GM23338 (cell line): Measurements from ENCODE around the gene UCN3. TPM values are rescaled to one million over a fixed set of nuclear protein-coding genes. Genes with fewer than 3 reads are reported as not detected.

ENCODE experiments used
- ATAC-seq: fragments of 200-7000 bp; cut with Tn5 transposase; 3 replicates; pipeline ENCODE4 v1.9.1; 2020
- DNase-seq: peaks from one replicate; pipeline ENCODE4 v3.0.0-alpha.2; 2015; ENCODE audit warnings: low spot score
- H2AFZ ChIP-seq: fragments of 200-600 bp; sonication (generic); 2 replicates; pipeline ENCODE4 v1.8.0; 2016; ENCODE audit warnings: antibody characterized with exemption, mild to moderate bottlenecking, moderate library complexity
- H3F3A ChIP-seq: fragments of 200-600 bp; sonication (generic); replicated peaks from 2 replicates; pipeline ENCODE4 v1.8.0; 2017; ENCODE audit warnings: antibody characterized with exemption, mixed run types, low read depth
- H3K27ac ChIP-seq: fragments of 200-600 bp; sonication (generic); 2 replicates; pipeline ENCODE4 v1.6.1; 2016; ENCODE audit warnings: low read depth
- H3K27me3 ChIP-seq: fragments of 200-600 bp; sonication (generic); 2 replicates; pipeline ENCODE4 v1.8.0; 2016; ENCODE audit warnings: mild to moderate bottlenecking, mixed run types, moderate library complexity; ENCODE audit not compliant: insufficient read depth
- H3K36me3 ChIP-seq: fragments of 200-600 bp; sonication (generic); 2 replicates; pipeline ENCODE4 v1.8.0; 2016; ENCODE audit warnings: mild to moderate bottlenecking; ENCODE audit not compliant: insufficient read depth
- H3K4me1 ChIP-seq: fragments of 200-600 bp; sonication (generic); 2 replicates; pipeline ENCODE4 v1.8.0; 2016; ENCODE audit warnings: mild to moderate bottlenecking, moderate library complexity; ENCODE audit not compliant: insufficient read depth
- H3K4me2 ChIP-seq: fragments of 200-600 bp; sonication (generic); 2 replicates; pipeline ENCODE4 v1.7.1; 2017; ENCODE audit warnings: mixed run types
- H3K4me3 ChIP-seq: fragments of 200-600 bp; sonication (generic); 2 replicates; pipeline ENCODE4 v1.6.1; 2016; ENCODE audit warnings: mixed run types
- H3K79me2 ChIP-seq: fragments of 200-600 bp; sonication (generic); replicated peaks from 2 replicates; pipeline ENCODE4 v1.8.0; 2017; ENCODE audit warnings: mild to moderate bottlenecking; ENCODE audit not compliant: insufficient read depth
- H3K9me2 ChIP-seq: fragments of 200-600 bp; sonication (generic); 2 replicates; pipeline ENCODE4 v1.8.0; 2017; ENCODE audit not compliant: insufficient read depth
- H4K20me1 ChIP-seq: fragments of 200-600 bp; sonication (generic); replicated peaks from 2 replicates; pipeline ENCODE4 v1.8.0; 2017; ENCODE audit warnings: mild to moderate bottlenecking; ENCODE audit not compliant: insufficient read depth
- H3K27ac Mint-ChIP-seq: 2 replicates; pipeline ENCODE4 v1.8.0; 2020; ENCODE audit warnings: inconsistent platforms, mild to moderate bottlenecking, moderate library complexity, mixed read lengths
- H3K27me3 Mint-ChIP-seq: 3 replicates; pipeline ENCODE4 v1.8.0; 2022; ENCODE audit warnings: low read depth, mild to moderate bottlenecking, moderate library complexity, mixed read lengths, inconsistent platforms; ENCODE audit not compliant: insufficient read depth, poor library complexity
- H3K36me3 Mint-ChIP-seq: 3 replicates; pipeline ENCODE4 v1.8.0; 2021; ENCODE audit warnings: low read depth, mild to moderate bottlenecking, inconsistent platforms, moderate library complexity, mixed read lengths
- H3K4me1 Mint-ChIP-seq: 3 replicates; pipeline ENCODE4 v1.8.0; 2020; ENCODE audit warnings: mild to moderate bottlenecking, inconsistent platforms, mixed read lengths
- H3K4me3 Mint-ChIP-seq: 3 replicates; pipeline ENCODE4 v1.8.0; 2021; ENCODE audit warnings: moderate library complexity, mild to moderate bottlenecking, inconsistent platforms, mixed read lengths
- H3K9me3 Mint-ChIP-seq: 3 replicates; pipeline ENCODE4 v1.8.0; 2020; ENCODE audit warnings: moderate library complexity, mild to moderate bottlenecking, inconsistent platforms, mixed read lengths
- CREB1 ChIP-seq: fragments of 250-450 bp; sonication (Bioruptor Pico); IDR thresholded peaks from 2 replicates; pipeline ENCODE4 v1.5.0; 2020; ENCODE audit warnings: low read depth, mild to moderate bottlenecking, moderate library complexity
- ETS1 ChIP-seq: IDR thresholded peaks from 2 replicates; pipeline ENCODE4 v1.6.1; 2016; ENCODE audit warnings: antibody characterized with exemption
- EZH2 ChIP-seq: fragments of 200-600 bp; sonication (generic); IDR thresholded peaks from one replicate; pipeline ENCODE4 v1.8.0; 2017; ENCODE audit warnings: antibody characterized with exemption, mild to moderate bottlenecking, low read depth; ENCODE audit not compliant: unreplicated experiment
- EZH2phosphoT487 ChIP-seq: fragments of 200-600 bp; sonication (generic); IDR thresholded peaks from one replicate; pipeline ENCODE4 v1.8.1; 2018; ENCODE audit warnings: antibody characterized with exemption; ENCODE audit not compliant: unreplicated experiment
- JUNB ChIP-seq: IDR thresholded peaks from one replicate; pipeline ENCODE4 v1.6.1; 2016; ENCODE audit warnings: antibody characterized with exemption; ENCODE audit not compliant: unreplicated experiment
- NANOG ChIP-seq: IDR thresholded peaks from 2 replicates; pipeline ENCODE4 v1.6.1; 2016; ENCODE audit warnings: antibody characterized with exemption, borderline replicate concordance
- POLR2AphosphoS5 ChIP-seq: IDR thresholded peaks from 2 replicates; pipeline ENCODE4 v1.6.1; 2016; ENCODE audit warnings: antibody characterized with exemption, low read depth
- REST ChIP-seq: IDR thresholded peaks from one replicate; pipeline ENCODE4 v1.6.1; 2018; ENCODE audit warnings: antibody characterized with exemption; ENCODE audit not compliant: unreplicated experiment
- STAT1 ChIP-seq: IDR thresholded peaks from one replicate; pipeline ENCODE4 v1.6.1; 2016; ENCODE audit warnings: antibody characterized with exemption; ENCODE audit not compliant: unreplicated experiment
- ZNF114 ChIP-seq: fragments of 250-450 bp; sonication (Bioruptor Pico); IDR thresholded peaks from 2 replicates; pipeline ENCODE4 v1.5.0; 2020; ENCODE audit warnings: mild to moderate bottlenecking, moderate library complexity
- ZNF331 ChIP-seq: fragments of 250-450 bp; sonication (Bioruptor Pico); IDR thresholded peaks from 2 replicates; pipeline ENCODE4 v1.5.0; 2020; ENCODE audit warnings: low read depth, mild to moderate bottlenecking, moderate library complexity
- polyA plus RNA-seq: library from polyadenylated mRNA; unstranded; fragments of >200 nt; fragmentation: Nextera tagmentation; extraction: Ambion mirVana; gene quantifications from 2 replicates; pipeline ENCODE4 v1.2.1, GENCODE V29; 2016
- total RNA-seq: library from RNA; depleted of rRNA; stranded (reverse); fragments of >200 nt; shearing (Covaris generic); gene quantifications from 2 replicates; pipeline ENCODE4 v1.2.3, GENCODE V29; 2014
- TF ChIP-seq, protein P1 (sequence below): fragments of 250-450 bp; sonication (Bioruptor Pico); IDR thresholded peaks from 2 replicates; pipeline ENCODE4 v1.5.0; 2020; ENCODE audit warnings: mild to moderate bottlenecking, moderate library complexity
- TF ChIP-seq, protein P2 (sequence below), 2 experiments: fragments of 200-600 bp in 1 of 2; sonication (generic) in 1 of 2; conservative IDR thresholded peaks; 2 replicates each; pipeline versions ENCODE4 v1.5.1 to v1.6.1; 2016 to 2017; ENCODE audit warnings: antibody characterized with exemption in 2 of 2, low read depth in 2 of 2, mild to moderate bottlenecking in 2 of 2, moderate library complexity in 1 of 2

The UCN3 gene
- total and polyA plus RNA-seq, 2 experiments from 2014 or later = not detected

DNA sequence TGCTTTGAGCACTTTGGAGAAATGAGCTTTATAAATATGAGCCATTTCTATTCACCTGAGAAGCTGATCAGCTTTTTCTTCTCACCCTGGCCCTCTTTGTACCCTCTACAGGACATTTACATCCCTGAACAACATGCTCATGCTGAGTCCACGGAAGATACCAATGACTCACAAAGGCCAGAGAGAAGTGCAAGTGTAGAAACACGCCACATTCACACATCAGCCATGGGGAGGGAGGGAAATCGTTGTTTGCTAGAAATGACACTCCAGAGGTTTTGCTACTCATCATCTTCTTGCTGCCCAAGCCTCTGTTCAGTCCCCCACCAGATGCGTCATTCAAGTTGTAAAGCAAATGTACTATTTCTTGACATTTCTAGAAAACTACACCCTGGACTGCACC lies 2.8 kb upstream of the UCN3 start:
- H3K27ac Mint-ChIP-seq = no peak overlapping the region
- Histone ChIP-seq H4K20me1 (no peaks in the 10 kb centered on the region), H3K27ac (no peak overlapping the region), H3F3A (no peaks in the 10 kb centered on the region), H3K4me2 (no peak overlapping the region), H3K4me3 (no peak overlapping the region), H3K4me1 (no peaks in the 10 kb centered on the region), H3K27me3 (no peaks in the 10 kb centered on the region), H3K9me2 (peaks cover 6% of the 10 kb centered on the region; the same call in 1 of the 2 replicates), H3K36me3 (no peaks in the 10 kb centered on the region), H2AFZ (no peak overlapping the region), H3K79me2 (no peaks in the 10 kb centered on the region)
- H3K27me3 Mint-ChIP-seq = peaks cover 9% of the 10 kb centered on the region
- ATAC-seq (no peak), DNase-seq (no peak)
- H3K36me3 Mint-ChIP-seq = no peaks in the 10 kb centered on the region
- H3K4me3 Mint-ChIP-seq = no peak overlapping the region
- H3K9me3 Mint-ChIP-seq = no peaks in the 10 kb centered on the region
- no peak for TF ChIP-seq POLR2AphosphoS5
- no peak for TF ChIP-seq EZH2phosphoT487
- TF ChIP-seq CREB1 (CRISPR knock-in tag) = no peak
- TF ChIP-seq EZH2 = no peak
- no peak for TF ChIP-seq ETS1
- TF ChIP-seq, protein P1, sequence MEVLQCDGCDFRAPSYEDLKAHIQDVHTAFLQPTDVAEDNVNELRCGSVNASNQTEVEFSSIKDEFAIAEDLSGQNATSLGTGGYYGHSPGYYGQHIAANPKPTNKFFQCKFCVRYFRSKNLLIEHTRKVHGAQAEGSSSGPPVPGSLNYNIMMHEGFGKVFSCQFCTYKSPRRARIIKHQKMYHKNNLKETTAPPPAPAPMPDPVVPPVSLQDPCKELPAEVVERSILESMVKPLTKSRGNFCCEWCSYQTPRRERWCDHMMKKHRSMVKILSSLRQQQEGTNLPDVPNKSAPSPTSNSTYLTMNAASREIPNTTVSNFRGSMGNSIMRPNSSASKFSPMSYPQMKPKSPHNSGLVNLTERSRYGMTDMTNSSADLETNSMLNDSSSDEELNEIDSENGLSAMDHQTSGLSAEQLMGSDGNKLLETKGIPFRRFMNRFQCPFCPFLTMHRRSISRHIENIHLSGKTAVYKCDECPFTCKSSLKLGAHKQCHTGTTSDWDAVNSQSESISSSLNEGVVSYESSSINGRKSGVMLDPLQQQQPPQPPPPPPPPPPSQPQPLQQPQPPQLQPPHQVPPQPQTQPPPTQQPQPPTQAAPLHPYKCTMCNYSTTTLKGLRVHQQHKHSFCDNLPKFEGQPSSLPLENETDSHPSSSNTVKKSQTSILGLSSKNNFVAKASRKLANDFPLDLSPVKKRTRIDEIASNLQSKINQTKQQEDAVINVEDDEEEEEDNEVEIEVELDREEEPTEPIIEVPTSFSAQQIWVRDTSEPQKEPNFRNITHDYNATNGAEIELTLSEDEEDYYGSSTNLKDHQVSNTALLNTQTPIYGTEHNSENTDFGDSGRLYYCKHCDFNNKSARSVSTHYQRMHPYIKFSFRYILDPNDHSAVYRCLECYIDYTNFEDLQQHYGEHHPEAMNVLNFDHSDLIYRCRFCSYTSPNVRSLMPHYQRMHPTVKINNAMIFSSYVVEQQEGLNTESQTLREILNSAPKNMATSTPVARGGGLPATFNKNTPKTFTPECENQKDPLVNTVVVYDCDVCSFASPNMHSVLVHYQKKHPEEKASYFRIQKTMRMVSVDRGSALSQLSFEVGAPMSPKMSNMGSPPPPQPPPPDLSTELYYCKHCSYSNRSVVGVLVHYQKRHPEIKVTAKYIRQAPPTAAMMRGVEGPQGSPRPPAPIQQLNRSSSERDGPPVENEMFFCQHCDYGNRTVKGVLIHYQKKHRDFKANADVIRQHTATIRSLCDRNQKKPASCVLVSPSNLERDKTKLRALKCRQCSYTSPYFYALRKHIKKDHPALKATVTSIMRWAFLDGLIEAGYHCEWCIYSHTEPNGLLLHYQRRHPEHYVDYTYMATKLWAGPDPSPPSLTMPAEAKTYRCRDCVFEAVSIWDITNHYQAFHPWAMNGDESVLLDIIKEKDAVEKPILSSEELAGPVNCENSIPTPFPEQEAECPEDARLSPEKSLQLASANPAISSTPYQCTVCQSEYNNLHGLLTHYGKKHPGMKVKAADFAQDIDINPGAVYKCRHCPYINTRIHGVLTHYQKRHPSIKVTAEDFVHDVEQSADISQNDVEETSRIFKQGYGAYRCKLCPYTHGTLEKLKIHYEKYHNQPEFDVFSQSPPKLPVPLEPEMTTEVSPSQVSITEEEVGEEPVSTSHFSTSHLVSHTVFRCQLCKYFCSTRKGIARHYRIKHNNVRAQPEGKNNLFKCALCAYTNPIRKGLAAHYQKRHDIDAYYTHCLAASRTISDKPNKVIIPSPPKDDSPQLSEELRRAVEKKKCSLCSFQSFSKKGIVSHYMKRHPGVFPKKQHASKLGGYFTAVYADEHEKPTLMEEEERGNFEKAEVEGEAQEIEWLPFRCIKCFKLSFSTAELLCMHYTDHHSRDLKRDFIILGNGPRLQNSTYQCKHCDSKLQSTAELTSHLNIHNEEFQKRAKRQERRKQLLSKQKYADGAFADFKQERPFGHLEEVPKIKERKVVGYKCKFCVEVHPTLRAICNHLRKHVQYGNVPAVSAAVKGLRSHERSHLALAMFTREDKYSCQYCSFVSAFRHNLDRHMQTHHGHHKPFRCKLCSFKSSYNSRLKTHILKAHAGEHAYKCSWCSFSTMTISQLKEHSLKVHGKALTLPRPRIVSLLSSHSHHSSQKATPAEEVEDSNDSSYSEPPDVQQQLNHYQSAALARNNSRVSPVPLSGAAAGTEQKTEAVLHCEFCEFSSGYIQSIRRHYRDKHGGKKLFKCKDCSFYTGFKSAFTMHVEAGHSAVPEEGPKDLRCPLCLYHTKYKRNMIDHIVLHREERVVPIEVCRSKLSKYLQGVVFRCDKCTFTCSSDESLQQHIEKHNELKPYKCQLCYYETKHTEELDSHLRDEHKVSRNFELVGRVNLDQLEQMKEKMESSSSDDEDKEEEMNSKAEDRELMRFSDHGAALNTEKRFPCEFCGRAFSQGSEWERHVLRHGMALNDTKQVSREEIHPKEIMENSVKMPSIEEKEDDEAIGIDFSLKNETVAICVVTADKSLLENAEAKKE = no peak
- no peak for TF ChIP-seq ZNF114 (CRISPR knock-in tag)
- TF ChIP-seq, protein P2, sequence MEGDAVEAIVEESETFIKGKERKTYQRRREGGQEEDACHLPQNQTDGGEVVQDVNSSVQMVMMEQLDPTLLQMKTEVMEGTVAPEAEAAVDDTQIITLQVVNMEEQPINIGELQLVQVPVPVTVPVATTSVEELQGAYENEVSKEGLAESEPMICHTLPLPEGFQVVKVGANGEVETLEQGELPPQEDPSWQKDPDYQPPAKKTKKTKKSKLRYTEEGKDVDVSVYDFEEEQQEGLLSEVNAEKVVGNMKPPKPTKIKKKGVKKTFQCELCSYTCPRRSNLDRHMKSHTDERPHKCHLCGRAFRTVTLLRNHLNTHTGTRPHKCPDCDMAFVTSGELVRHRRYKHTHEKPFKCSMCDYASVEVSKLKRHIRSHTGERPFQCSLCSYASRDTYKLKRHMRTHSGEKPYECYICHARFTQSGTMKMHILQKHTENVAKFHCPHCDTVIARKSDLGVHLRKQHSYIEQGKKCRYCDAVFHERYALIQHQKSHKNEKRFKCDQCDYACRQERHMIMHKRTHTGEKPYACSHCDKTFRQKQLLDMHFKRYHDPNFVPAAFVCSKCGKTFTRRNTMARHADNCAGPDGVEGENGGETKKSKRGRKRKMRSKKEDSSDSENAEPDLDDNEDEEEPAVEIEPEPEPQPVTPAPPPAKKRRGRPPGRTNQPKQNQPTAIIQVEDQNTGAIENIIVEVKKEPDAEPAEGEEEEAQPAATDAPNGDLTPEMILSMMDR (conservative IDR thresholded peaks at IDR 0.05; ENCODE audit: low read depth in 2 of 2) = no peak
- TF ChIP-seq ZNF331 = no peak
- no peak for TF ChIP-seq NANOG
- no peak for TF ChIP-seq REST
- no peak for TF ChIP-seq STAT1
- TF ChIP-seq JUNB = no peak
- no peaks in the 10 kb centered on the region for H3K4me1 Mint-ChIP-seq
